NB4 (cell line): ENCODE measurements around the gene ACTN3.

Source experiments
- CTCF ChIP-seq: IDR thresholded peaks from one replicate; pipeline ENCODE4 v1.5.1; 2012; ENCODE audit warnings: low read depth, low read length
- POLR2A ChIP-seq: IDR thresholded peaks from 2 replicates; pipeline ENCODE4 v1.6.1; 2011; ENCODE audit warnings: mild to moderate bottlenecking; ENCODE audit not compliant: insufficient read length; ENCODE audit errors: extremely low read depth

DNA sequence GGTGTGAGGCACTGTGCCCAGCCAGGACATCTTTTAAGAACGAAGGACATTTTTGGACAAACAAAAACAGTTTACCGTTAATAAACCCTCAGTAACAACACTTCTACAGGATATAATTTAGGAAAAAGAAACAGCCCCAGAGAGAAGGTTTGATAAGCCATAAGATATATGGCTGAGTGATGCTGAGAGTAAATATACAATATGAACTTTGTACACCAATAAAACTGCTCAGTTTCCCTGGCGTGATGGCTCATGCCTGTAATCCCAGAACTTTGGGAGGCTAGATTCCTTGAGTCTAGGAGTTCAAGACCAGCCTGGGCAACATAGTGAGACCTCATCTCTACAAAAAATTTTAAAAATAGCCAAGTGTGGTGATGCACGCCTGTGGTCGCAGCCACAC lies 48.2 kb upstream of the ACTN3 start:
- no peak for TF ChIP-seq CTCF
- TF ChIP-seq POLR2A = no peak
